KOPT-K1 (cell line): ENCODE data around the gene RBM4.
A peak's percentile ranks its signal among the peaks of the same experiment; 100 is the strongest.

Source experiments
- H3K27ac ChIP-seq: fragments of 200-600 bp; sonication (generic); 2 replicates; pipeline ENCODE4 v1.5.1; 2016; ENCODE audit warnings: antibody characterized with exemption, mild to moderate bottlenecking, low read depth, low read length; ENCODE audit not compliant: poor library complexity, severe bottlenecking
- H3K36me3 ChIP-seq: fragments of 200-600 bp; sonication (generic); 2 replicates; pipeline ENCODE4 v1.5.1; 2017; ENCODE audit warnings: antibody characterized with exemption, mild to moderate bottlenecking, low read length, moderate library complexity; ENCODE audit not compliant: insufficient read depth
- H3K9me3 ChIP-seq: fragments of 200-600 bp; sonication (generic); 2 replicates; pipeline ENCODE4 v1.5.1; 2017; ENCODE audit warnings: antibody characterized with exemption, low read length, mild to moderate bottlenecking; ENCODE audit not compliant: insufficient read depth, poor library complexity, severe bottlenecking

The RBM4 gene

DNA sequence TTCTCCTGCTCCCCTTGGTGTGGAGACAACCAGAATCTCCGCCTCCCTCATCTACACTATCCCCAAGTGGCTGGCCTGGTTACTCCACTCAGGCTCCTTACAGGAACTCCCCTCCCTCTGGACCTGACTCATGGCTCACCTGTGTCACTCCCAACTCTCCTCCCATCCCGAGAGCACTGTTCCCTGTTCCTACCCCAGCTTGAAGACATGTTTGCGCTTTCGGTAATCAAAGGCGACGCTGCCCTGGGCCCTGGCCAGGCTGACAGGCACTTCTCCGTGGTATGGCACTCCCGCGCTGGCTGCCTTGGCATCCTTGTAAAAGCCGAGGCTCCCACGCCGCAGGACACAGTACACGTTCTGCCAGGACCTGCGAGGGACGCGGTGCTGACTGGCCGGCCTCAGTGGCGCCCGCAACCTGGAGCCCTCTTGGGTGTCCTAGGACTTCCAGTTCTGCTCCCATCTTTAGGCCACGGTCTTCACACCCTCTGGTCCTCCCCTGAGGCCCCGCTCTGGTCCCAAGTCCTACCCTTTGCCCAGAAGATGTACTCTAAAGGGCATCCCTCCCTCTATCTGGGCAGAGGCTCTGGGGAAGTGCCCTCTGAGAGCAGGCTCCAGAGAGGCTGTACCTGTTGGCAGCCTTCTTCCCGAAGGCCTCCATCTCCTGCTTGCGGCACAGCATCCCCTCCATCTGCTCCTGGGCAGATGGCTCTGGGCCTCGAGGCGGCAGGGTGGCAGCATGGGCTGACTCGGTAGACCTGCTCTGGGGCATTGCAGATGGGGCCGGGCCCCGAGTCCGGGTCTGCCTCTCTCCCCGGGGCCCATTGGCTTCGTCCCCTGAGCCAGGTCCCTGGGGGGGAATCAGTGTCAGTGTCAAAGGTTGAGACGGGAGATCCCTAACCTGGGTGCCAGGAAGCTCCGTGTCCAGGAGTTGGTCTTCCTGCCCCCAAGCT lies 48.6 kb downstream of the RBM4 start:
- H3K9me3 ChIP-seq: no peaks in the 10 kb centered on the region
- H3K27ac ChIP-seq: no peak overlapping the region
- peaks cover 67% of the 10 kb centered on the region; the same call in 1 of the 2 replicates for H3K36me3 ChIP-seq

DNA sequence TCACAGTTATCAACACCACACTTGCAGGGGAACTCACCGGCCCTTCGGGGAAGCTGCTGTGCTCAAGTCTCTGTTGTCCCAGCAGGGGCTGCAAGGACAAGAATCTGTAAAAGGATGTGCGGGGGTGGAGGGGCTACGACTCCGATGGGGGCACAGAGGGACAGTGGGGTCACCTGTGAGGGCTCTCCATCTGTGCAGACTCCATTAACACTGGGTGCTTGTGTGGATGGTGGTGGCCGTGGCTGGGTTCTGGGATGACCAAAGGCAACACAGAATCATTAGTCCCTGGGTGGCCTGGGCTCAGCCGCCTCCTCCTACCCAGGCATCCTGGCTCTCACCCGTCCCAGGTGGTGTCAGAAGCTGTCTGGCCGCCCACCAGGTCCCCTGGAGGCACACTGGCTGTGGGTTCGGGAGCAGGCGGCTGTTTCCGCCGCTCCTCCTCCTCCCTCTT lies 49.4 kb downstream of the RBM4 start:
- Histone ChIP-seq H3K27ac (no peak overlapping the region), H3K9me3 (no peaks in the 10 kb centered on the region), H3K36me3 (peaks cover 75% of the 10 kb centered on the region; the same call in 1 of the 2 replicates)

DNA sequence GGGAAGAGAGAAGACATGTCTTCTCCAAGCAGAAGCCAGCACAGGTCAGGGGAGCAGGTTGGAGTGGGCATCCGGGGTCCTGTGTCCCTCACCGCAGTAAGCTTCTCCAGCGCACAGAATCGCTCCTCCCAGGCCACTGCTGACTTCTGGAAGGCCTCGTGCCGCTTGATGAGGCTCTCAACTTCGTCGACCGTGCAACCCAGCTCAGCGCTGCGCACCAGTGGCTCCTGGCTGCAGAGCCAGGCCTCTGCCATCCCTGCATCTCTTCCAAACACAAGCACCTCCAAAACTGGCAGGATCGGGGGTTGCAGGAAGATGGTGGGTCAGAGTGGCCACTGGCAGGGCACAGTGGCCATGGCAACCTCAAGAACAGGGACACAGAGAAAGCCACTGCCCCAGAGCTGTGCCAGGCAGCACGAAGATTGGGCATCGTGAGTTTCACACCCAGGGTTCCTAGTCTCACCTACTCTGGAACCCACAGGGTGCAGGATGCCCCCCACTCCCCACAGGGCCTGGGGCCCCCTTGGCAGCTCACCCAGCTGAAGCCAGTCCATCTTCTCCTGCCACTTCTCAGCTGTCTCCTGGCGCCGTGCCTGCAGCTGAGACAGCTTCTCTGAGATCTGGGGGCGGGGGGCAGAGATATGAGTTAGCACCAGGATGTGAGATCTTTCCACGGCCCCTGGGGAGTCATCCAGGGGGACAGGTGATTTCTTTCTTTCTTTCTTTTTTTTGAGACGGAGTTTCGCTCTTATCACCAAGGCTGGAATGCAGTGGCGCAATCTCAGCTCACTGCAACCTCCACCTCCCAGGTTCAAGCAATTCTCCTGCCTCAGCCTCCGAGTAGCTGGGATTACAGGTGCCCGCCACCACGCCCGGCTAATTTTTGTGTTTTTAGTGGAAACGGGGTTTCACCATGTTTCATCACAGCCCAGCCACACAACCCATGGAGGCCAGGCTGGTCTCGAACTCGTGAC lies 50.3 kb downstream of the RBM4 start:
- Histone ChIP-seq H3K36me3 (peaks cover 84% of the 10 kb centered on the region; the same call in 1 of the 2 replicates), H3K9me3 (no peaks in the 10 kb centered on the region), H3K27ac (no peak overlapping the region)

DNA sequence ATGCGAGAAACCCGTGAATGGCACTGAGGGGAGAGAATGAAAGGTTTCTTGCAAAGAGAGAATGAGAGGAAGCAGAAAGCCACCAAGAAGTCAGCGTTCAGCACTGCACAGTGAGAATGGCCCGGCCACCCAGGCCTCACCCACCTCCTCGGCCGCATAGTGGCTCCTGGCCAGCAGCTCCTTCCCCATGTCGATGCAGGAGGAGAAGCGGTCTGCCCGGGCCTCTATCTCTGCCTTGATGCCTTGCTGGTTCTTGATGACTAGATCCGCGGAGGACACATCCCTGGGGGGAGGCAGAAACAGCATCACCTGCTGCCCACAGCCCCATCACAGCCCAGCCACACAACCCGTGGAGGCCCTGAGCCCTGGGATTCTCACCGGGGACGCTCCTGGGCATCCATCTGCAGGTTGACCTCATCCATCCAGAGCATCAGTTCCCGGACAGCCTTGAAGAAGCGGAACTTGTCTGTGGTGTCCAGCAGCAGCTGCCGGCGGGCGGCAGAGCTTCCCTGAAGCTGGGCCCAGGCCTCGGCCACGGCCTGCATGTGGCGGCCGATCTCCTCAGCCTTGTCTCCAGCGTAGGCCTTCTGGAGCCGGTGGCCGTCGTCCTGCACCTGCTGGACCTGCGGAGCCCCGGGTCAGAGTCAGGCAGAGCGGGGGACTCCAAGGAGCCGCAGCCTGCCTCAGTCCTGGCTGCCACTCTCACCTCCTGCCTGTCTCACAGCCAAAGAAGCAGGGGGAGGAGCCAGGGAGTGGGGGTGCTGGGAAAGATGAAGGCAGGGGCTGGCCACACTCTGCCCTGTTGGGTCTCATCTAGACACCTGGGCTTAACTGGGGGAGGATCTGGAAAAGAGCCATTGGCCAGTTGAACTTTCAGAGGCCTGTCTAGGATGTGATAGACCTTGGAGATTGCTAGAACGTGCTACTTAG lies 51.4 kb downstream of the RBM4 start:
- Histone ChIP-seq H3K36me3 (peaks cover 84% of the 10 kb centered on the region; the same call in 1 of the 2 replicates), H3K27ac (no peak overlapping the region), H3K9me3 (no peaks in the 10 kb centered on the region)

DNA sequence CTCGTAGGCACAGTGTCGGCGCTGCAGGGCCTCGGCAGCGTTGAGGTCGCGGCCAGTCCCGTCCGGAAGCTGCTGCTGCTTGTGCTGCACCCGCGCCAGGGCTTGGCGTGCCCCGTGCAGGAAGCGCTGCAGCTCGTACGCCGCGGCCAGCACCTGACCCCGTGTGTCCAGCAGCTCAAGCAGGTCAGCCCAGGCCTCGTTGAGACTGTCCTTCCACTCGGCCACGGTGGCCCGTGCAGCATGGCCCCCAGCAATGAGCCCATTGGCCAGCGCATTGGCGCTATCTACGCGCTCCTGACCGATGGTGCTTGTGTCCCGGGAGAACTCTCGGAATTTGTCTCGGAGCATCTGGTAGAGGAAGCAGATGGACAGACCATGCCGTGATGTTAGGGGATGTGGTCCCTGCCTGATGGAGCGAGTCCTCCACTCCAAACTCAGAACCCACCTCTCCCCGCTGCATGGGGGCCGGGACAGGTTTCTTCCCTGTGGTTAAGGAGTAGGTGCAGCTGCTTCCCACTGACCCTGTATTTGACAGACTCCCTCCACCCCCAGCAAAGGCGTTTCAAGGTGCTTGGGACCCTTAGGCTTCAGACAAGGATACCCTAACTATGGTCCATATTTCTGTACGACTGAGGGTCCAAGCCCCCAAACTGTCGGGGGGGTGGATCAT lies 52.9 kb downstream of the RBM4 start:
- Histone ChIP-seq H3K36me3 (peaks cover 71% of the 10 kb centered on the region; the same call in 1 of the 2 replicates), H3K27ac (no peak overlapping the region), H3K9me3 (no peaks in the 10 kb centered on the region)

DNA sequence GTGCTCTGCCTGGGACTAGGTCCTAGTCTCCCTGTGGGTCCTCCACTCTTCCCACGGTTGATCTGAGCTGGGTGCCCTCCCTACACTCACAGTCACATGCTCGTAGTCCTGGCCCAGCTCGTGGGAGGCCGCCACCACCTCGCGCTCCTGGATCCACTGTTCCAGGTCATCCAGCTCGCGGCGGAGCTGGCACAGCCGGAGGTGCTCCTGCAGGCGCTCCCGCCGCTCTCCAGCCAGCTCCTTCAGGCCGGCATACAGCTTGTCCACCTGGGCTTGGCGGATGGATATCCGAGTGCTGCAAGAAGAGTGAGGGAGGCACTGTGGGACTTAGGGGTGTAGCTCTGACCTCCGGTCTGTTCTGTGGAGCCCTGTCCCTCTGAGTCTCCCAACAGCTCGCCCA lies 53.9 kb downstream of the RBM4 start:
- Histone ChIP-seq H3K36me3 (peaks cover 62% of the 10 kb centered on the region; the same call in 1 of the 2 replicates), H3K27ac (no peak overlapping the region), H3K9me3 (no peaks in the 10 kb centered on the region)

DNA sequence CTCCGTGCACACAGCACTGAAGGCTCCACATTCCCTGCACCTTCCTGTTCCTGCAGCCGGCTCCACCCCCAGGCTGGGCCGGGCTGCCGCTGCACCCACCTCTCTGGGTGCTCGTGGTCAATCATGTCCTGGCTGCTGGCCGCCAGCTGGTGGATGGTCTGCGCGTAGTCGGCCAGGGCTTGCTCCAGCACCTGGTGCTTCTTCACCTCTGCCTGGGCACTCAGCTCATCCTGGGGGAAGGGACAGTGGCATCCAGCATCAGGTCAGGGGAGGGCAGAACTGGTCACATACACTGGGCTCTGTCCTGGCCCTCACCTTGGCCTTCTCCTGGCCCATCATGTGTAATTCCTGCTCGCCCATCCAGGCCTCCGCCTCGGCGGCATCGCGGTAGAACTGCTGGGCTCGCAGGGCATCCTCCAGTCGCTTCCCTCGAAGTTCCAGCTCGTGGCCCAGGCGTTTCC lies 54.4 kb downstream of the RBM4 start:
- H3K36me3 ChIP-seq: peaks cover 58% of the 10 kb centered on the region; the same call in 1 of the 2 replicates
- H3K9me3 ChIP-seq: no peaks in the 10 kb centered on the region
- no peak overlapping the region for H3K27ac ChIP-seq

DNA sequence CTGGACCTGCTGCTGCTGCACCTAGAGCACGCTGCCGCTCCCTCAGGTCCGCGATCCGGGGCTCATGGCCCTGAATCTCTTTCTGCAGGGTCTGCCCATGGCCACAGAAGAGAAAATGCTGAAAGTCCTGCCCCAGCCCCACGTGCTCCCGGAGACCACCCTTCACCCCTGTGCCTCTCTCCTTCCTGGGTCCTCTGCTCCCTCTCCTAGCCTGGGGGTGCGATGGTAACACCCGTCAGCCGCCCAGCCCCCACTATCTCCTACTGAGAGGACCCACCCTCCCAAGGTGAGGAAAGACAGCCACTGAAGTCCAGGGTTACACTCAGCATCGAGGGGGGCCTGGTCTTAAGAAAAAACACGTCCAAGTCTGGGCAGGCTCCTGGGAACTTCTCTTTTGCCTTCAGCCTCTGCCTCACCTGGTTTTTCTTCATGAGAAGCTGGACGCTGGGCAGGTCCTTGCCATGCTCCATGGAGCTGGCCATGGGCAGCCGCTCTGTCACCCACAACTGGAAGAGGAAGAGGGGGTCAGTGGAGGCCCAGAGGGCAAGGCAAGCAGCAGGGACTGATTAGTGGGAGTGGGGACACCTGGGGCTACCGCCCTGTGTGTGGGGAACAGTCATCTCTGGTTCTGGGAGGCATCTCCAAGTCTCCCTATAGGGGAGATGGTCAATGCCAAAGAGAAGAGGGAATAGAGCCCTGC lies 55.0 kb downstream of the RBM4 start:
- no peaks in the 10 kb centered on the region for H3K9me3 ChIP-seq
- no peak overlapping the region for H3K27ac ChIP-seq
- H3K36me3 ChIP-seq: peaks cover 52% of the 10 kb centered on the region; the same call in 1 of the 2 replicates

DNA sequence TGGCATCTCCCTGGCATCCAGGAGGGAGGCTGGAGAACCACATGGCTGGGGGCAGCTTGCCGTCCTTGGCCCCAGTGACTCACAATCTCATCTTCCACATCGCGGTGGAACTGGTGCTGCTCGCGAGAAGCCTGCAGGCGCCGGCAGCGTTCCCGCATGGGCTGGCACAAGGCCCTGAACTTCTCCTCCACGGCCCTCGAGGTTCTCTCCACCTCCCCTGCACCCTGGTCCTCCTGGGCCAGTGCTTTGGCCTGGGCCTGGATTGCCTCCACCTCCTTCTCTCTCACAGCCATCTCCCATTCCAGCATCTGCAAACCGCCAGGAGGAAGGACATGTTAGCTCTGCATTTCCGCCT lies 55.5 kb downstream of the RBM4 start:
- H3K27ac ChIP-seq: no peak overlapping the region
- H3K36me3 ChIP-seq: peaks cover 46% of the 10 kb centered on the region; the same call in 1 of the 2 replicates
- no peaks in the 10 kb centered on the region for H3K9me3 ChIP-seq

DNA sequence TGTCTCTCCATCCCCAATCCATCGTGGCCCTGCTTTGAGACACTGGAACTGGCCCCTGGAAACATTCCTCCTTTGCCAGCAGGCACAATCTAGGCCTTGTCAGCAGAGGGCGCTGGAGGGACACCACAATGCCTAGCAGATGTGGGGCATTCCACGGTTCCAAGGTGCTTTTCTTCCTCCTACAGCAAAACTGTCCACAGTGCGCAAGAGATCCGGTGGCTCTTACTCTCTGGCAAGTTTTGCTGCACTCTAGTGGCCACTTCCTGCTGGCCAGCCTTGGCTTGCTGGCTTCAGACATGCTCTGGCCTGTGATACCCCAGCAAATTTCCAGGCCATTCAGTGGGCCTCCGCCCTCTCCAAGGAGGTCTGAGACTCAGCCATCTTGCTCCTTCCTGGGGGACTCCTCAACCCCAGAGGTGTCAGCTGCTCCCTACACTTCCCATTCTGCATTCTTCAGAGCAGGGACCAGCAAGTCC lies 56.3 kb downstream of the RBM4 start:
- Histone ChIP-seq H3K27ac (peak overlapping the region; percentile 75), H3K36me3 (peaks cover 40% of the 10 kb centered on the region; the same call in 1 of the 2 replicates)

More for the DNA sequence above, 56.3 kb downstream of the RBM4 start:
- no peaks in the 10 kb centered on the region for H3K9me3 ChIP-seq
